Measurements from ENCODE around the gene TFDP1. TPM values are rescaled to one million over a fixed set of nuclear protein-coding genes. Genes with fewer than 3 reads are reported as not detected.

Gene TFDP1
- total RNA-seq, 1 donor from 2014 or later, result 119 TPM

- intact Hi-C loops (cut with micrococcal nuclease), result no loop called here
Observed at GRCh38 chr13:113646921-113647340, 62.4 kb downstream of the TFDP1 start.

GRCh38 chr13:113647351-113648215 is 63.0 kb downstream of the TFDP1 start:
- intact Hi-C loops (cut with micrococcal nuclease), result no loop called here

GRCh38 chr13:113648216-113648610 is 63.7 kb downstream of the TFDP1 start:
- intact Hi-C loops (cut with micrococcal nuclease), result no loop called here

GRCh38 chr13:113649212-113649611 is 64.7 kb downstream of the TFDP1 start:
- intact Hi-C loops (cut with micrococcal nuclease), result no loop called here

- intact Hi-C loops (cut with micrococcal nuclease), result no loop called here
Observed at GRCh38 chr13:113650275-113650674, 65.7 kb downstream of the TFDP1 start.

GRCh38 chr13:113650731-113651148 is 66.2 kb downstream of the TFDP1 start:
- intact Hi-C loops (cut with micrococcal nuclease), result no loop called here

- intact Hi-C loops (cut with micrococcal nuclease), result no loop called here
Observed at GRCh38 chr13:113651511-113652403, 67.2 kb downstream of the TFDP1 start.

GRCh38 chr13:113652404-113653263 is 68.1 kb downstream of the TFDP1 start:
- intact Hi-C loops (cut with micrococcal nuclease), result no loop called here

- intact Hi-C loops (cut with micrococcal nuclease), result no loop called here
Observed at GRCh38 chr13:113653264-113654174, 69.0 kb downstream of the TFDP1 start.

GRCh38 chr13:113654175-113654560 is 69.6 kb downstream of the TFDP1 start:
- intact Hi-C loops (cut with micrococcal nuclease), result no loop called here

- intact Hi-C loops (cut with micrococcal nuclease), result no loop called here
Observed at GRCh38 chr13:113654591-113655345, 70.2 kb downstream of the TFDP1 start.

- intact Hi-C loops (cut with micrococcal nuclease), result no loop called here
Observed at GRCh38 chr13:113655346-113656002, 70.9 kb downstream of the TFDP1 start.

GRCh38 chr13:113656003-113656588 is 71.5 kb downstream of the TFDP1 start:
- intact Hi-C loops (cut with micrococcal nuclease), result no loop called here

- intact Hi-C loops (cut with micrococcal nuclease), result no loop called here
Observed at GRCh38 chr13:113656831-113657671, 72.5 kb downstream of the TFDP1 start.

- intact Hi-C loops (cut with micrococcal nuclease), result no loop called here
Observed at GRCh38 chr13:113657851-113658741, 73.5 kb downstream of the TFDP1 start, which contains the start of gene ATP4B. TSS of gene ATP4B (minus strand) at chr13:113658198. CDS start at chr13:113658144, 54 bp downstream.

- intact Hi-C loops (cut with micrococcal nuclease), result no loop called here
Observed at GRCh38 chr13:113658836-113659235, 74.3 kb downstream of the TFDP1 start.

Data from T-helper 1 cell treated with Interleukin-12 subunit alpha and Interleukin-12 subunit beta and Interleukin-4 antibody, amounts not matched to agents 30 ng/mL and 1 ng/mL, for 36 hours (primary cell).